Hepatocyte (in vitro differentiated cells): ENCODE measurements around the gene USP3. TPM values are rescaled to one million over a fixed set of nuclear protein-coding genes. Genes with fewer than 3 reads are reported as not detected.

Experiments
- DNase-seq: peaks from one replicate; pipeline ENCODE4 v3.0.0-alpha.2; 2016; ENCODE audit warnings: low spot score
- H2AFZ ChIP-seq: fragments of 200-600 bp; sonication (generic); 2 replicates; pipeline ENCODE4 v1.6.0; 2016; ENCODE audit warnings: antibody characterized with exemption, mild to moderate bottlenecking
- H3K27ac ChIP-seq: fragments of 200-600 bp; sonication (generic); 2 replicates; pipeline ENCODE4 v1.5.1; 2016; ENCODE audit warnings: mild to moderate bottlenecking
- H3K27me3 ChIP-seq: fragments of 200-600 bp; sonication (generic); 2 replicates; pipeline ENCODE4 v1.6.1; 2016
- H3K36me3 ChIP-seq: fragments of 200-600 bp; sonication (generic); replicated peaks from 2 replicates; pipeline ENCODE4 v1.5.1; 2016; ENCODE audit warnings: low read depth; ENCODE audit not compliant: insufficient read depth
- H3K4me1 ChIP-seq: fragments of 200-600 bp; sonication (generic); 2 replicates; pipeline ENCODE4 v1.5.1; 2016; ENCODE audit warnings: mild to moderate bottlenecking, moderate library complexity; ENCODE audit not compliant: insufficient read depth
- H3K4me2 ChIP-seq: fragments of 200-600 bp; sonication (generic); 2 replicates; pipeline ENCODE4 v1.6.0; 2016
- H3K4me3 ChIP-seq: fragments of 200-600 bp; sonication (generic); 2 replicates; pipeline ENCODE4 v1.5.1; 2016; ENCODE audit warnings: mild to moderate bottlenecking
- H3K79me2 ChIP-seq: fragments of 200-600 bp; sonication (generic); 2 replicates; pipeline ENCODE4 v1.6.0; 2017; ENCODE audit warnings: mild to moderate bottlenecking
- H3K9me2 ChIP-seq: fragments of 200-600 bp; sonication (generic); replicated peaks from 2 replicates; pipeline ENCODE4 v1.6.0; 2017; ENCODE audit warnings: mild to moderate bottlenecking; ENCODE audit not compliant: insufficient read depth
- H3K9me3 ChIP-seq: fragments of 200-600 bp; sonication (generic); 2 replicates; pipeline ENCODE4 v1.5.1; 2016; ENCODE audit warnings: low read depth, mild to moderate bottlenecking
- H4K20me1 ChIP-seq: fragments of 200-600 bp; sonication (generic); 2 replicates; pipeline ENCODE4 v1.6.0; 2016; ENCODE audit warnings: mild to moderate bottlenecking; ENCODE audit not compliant: insufficient read depth, poor library complexity, severe bottlenecking
- CTCF ChIP-seq: fragments of 200-600 bp; sonication (generic); IDR thresholded peaks from 2 replicates; pipeline ENCODE4 v1.5.1; 2016; ENCODE audit warnings: antibody characterized with exemption, mild to moderate bottlenecking; ENCODE audit not compliant: poor library complexity
- EZH2 ChIP-seq: fragments of 200-600 bp; sonication (generic); IDR thresholded peaks from 2 replicates; pipeline ENCODE4 v1.6.1; 2016; ENCODE audit warnings: antibody characterized with exemption, mild to moderate bottlenecking, borderline replicate concordance
- EZH2phosphoT487 ChIP-seq: fragments of 200-600 bp; sonication (generic); IDR thresholded peaks from one replicate; pipeline ENCODE4 v1.6.1; 2018; ENCODE audit warnings: antibody characterized with exemption, mild to moderate bottlenecking, low read depth, moderate library complexity; ENCODE audit not compliant: unreplicated experiment, severe bottlenecking
- WGBS: methylation state at CpG from one replicate; pipeline ENCODE4 v1.1.6; 2016; ENCODE audit warnings: low lambda C conversion rate; ENCODE audit errors: missing lambda C conversion rate; 5-methylcytosine and 5-hydroxymethylcytosine counted together
- polyA plus RNA-seq: library from polyadenylated mRNA; unstranded; fragments of >200 nt; fragmentation: Nextera tagmentation; extraction: Ambion mirVana; gene quantifications from 2 replicates; pipeline ENCODE4 v1.2.1, GENCODE V29; 2016
- total RNA-seq: library from RNA; depleted of rRNA; stranded (reverse); fragments of >200 nt; gene quantifications from 2 replicates; pipeline ENCODE4 v1.2.3, GENCODE V29; 2014

USP3 gene
- total and polyA plus RNA-seq, 2 experiments from 2014 or later = 30.5 to 61.2 TPM

DNA sequence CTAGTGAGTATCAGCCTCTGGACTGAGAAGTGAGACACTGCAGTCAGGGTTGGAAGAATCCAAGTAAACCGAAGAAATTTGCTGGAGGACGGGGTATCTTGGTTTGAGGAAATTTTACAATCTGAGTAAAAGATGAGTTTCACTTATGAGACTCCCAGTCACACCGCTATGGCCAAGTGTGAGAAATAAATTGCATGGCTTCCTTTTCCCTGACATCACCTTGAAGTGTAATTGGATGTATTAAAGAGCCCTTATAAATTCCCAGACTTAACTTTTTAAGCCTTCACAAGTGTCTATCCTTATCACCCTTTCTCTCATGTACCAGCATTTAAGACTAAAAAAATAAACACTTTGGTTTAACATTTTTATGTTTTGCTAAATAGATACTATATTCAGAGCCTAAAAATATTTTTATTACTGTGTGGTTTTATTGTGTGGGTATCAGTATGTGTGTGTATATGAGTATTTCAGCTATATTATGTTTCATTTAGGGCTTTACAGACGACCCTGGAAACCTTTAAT, 23.8 kb downstream of the USP3 start:
- Histone ChIP-seq H3K4me2 (no peak overlapping the region), H4K20me1 (peaks cover 60% of the 10 kb centered on the region)
- DNase-seq = no peak

GRCh38 chr15:63530235-63530634, 25.8 kb downstream of the USP3 start:
- Histone ChIP-seq H3K4me2 (no peak overlapping the region), H3K4me3 (no peak overlapping the region), H2AFZ (no peak overlapping the region), H3K4me1 (no peaks in the 10 kb centered on the region), H3K9me2 (no peaks in the 10 kb centered on the region), H3K36me3 (no peaks in the 10 kb centered on the region), H3K79me2 (peaks cover 99% of the 10 kb centered on the region), H3K27me3 (no peaks in the 10 kb centered on the region), H3K9me3 (no peaks in the 10 kb centered on the region), H4K20me1 (peaks cover 41% of the 10 kb centered on the region), H3K27ac (no peak overlapping the region)
- DNase-seq = no peak
- 94% methylated on average over 6 of the region's 7 CpGs for WGBS
- TF ChIP-seq EZH2 (no peak), EZH2phosphoT487 (no peak), CTCF (no peak)

More for the DNA sequence above, 23.8 kb downstream of the USP3 start:
- Histone ChIP-seq H3K4me1 (no peaks in the 10 kb centered on the region), H3K27me3 (no peaks in the 10 kb centered on the region), H3K4me3 (no peak overlapping the region), H3K27ac (no peak overlapping the region), H3K79me2 (peaks cover 99% of the 10 kb centered on the region), H2AFZ (no peak overlapping the region), H3K9me2 (no peaks in the 10 kb centered on the region), H3K9me3 (no peaks in the 10 kb centered on the region), H3K36me3 (no peaks in the 10 kb centered on the region)
- TF ChIP-seq EZH2phosphoT487 (no peak), EZH2 (no peak), CTCF (no peak)
- WGBS = 70% methylated on average over 4 of the region's 4 CpGs

- no peaks in the 10 kb centered on the region for H3K4me1 ChIP-seq
- no peaks in the 10 kb centered on the region for H3K9me3 ChIP-seq
- H3K36me3 ChIP-seq = no peaks in the 10 kb centered on the region
- no peak overlapping the region for H2AFZ ChIP-seq
- H3K4me2 ChIP-seq = no peak overlapping the region
- no peaks in the 10 kb centered on the region for H3K9me2 ChIP-seq
- 89% methylated on average over 3 of the region's 3 CpGs for WGBS
- no peak overlapping the region for H3K4me3 ChIP-seq
- no peak for DNase-seq
- H3K27me3 ChIP-seq = no peaks in the 10 kb centered on the region
- no peak overlapping the region for H3K27ac ChIP-seq
- H4K20me1 ChIP-seq = peaks cover 39% of the 10 kb centered on the region
- peaks cover 99% of the 10 kb centered on the region for H3K79me2 ChIP-seq
- TF ChIP-seq CTCF (no peak), EZH2 (no peak), EZH2phosphoT487 (no peak)
Observed at GRCh38 chr15:63530752-63531299, 26.4 kb downstream of the USP3 start.
